Measurements from ENCODE around the gene CHID1. TPM values are rescaled to one million over a fixed set of nuclear protein-coding genes. Genes with fewer than 3 reads are reported as not detected.

The CHID1 gene
- total and polyA plus RNA-seq, 9 of the 15 experiments (the other 6 are each of a cell fraction or from before 2014, with no cell fraction given), result 15.1 to 108 (median 39.8) TPM

GRCh38 chr11:911031-911889, 650 bp upstream of the CHID1 start (continued):
- TF ChIP-seq ZNF57 (CRISPR knock-in tag; IDR thresholded peaks at IDR 0.05), result no peak
- TF ChIP-seq ATF1 (CRISPR knock-in tag; IDR thresholded peaks at IDR 0.05), result no peak
- TF ChIP-seq ATF1 (tag; IDR thresholded peaks at IDR 0.05), result no peak
- TF ChIP-seq DNMT1 (IDR thresholded peaks at IDR 0.05), result no peak
- TF ChIP-seq ZBTB7A (IDR thresholded peaks at IDR 0.05; ENCODE audit: borderline replicate concordance, control insufficient read depth, low read depth, low read length), result peak; percentile 6; the same call in 1 of the 2 replicates
- no peak for TF ChIP-seq CREB3 (tag; conservative IDR thresholded peaks at IDR 0.05; ENCODE audit: low read depth)
- no peak for TF ChIP-seq ZNF239 (CRISPR knock-in tag; IDR thresholded peaks at IDR 0.05)
- TF ChIP-seq ZNF263 (CRISPR knock-in tag; IDR thresholded peaks at IDR 0.05; ENCODE audit: borderline replicate concordance), result peak; percentile 60
- no peak for TF ChIP-seq ZNF24 (IDR thresholded peaks at IDR 0.05)
- TF ChIP-seq ZNF583 (CRISPR knock-in tag; IDR thresholded peaks at IDR 0.05), result no peak
- peak; percentile 97 for TF ChIP-seq ATF7 (IDR thresholded peaks at IDR 0.05)
- no peak for TF ChIP-seq E2F4 (CRISPR knock-in tag; IDR thresholded peaks at IDR 0.05; ENCODE audit: low read depth)
- TF ChIP-seq CHCHD3 (CRISPR knock-in tag; IDR thresholded peaks at IDR 0.05), result no peak
- no peak for TF ChIP-seq KDM4B (IDR thresholded peaks at IDR 0.05; ENCODE audit: borderline replicate concordance in 2 of 2, low read depth in 1 of 2)
- no peak for TF ChIP-seq E2F8 (IDR thresholded peaks at IDR 0.05; ENCODE audit: low read depth, partially characterized antibody)
- no peak for TF ChIP-seq BCOR (IDR thresholded peaks at IDR 0.05)
- TF ChIP-seq ZNF280B (CRISPR knock-in tag; IDR thresholded peaks at IDR 0.05), result no peak
- TF ChIP-seq SUPT5H (IDR thresholded peaks at IDR 0.05), result peak; percentile 25; the same call in 1 of the 2 replicates
- TF ChIP-seq MAFF (IDR thresholded peaks at IDR 0.05; ENCODE audit: low read length), result no peak
- TF ChIP-seq PREB (CRISPR knock-in tag; IDR thresholded peaks at IDR 0.05), result no peak
- TF ChIP-seq CBFA2T2 (conservative IDR thresholded peaks at IDR 0.05), result no peak
- TF ChIP-seq KLF10 (CRISPR knock-in tag; IDR thresholded peaks at IDR 0.05), result no peak
- TF ChIP-seq SRSF3 (IDR thresholded peaks at IDR 0.05; ENCODE audit: insufficient read depth, low read length), result no peak
